Astrocyte (in vitro differentiated cells and primary cell): ENCODE measurements around the gene TBX4. TPM values are rescaled to one million over a fixed set of nuclear protein-coding genes. Genes with fewer than 3 reads are reported as not detected.

ENCODE experiments used
- DNase-seq: peaks from one replicate; pipeline ENCODE4 v3.0.0-alpha.2; 2010; ENCODE audit warnings: low read depth
- FAIRE-seq: peaks from 2 replicates; lab custom pipeline; 2011; peaks lifted over from hg19 to GRCh38; lab: Jason Lieb, UNC
- H2AFZ ChIP-seq: 2 replicates; pipeline ENCODE4 v1.6.0; 2012; ENCODE audit warnings: low read depth, low read length, inconsistent platforms
- H3K27ac ChIP-seq: 2 replicates; pipeline ENCODE4 v1.5.1; 2011; ENCODE audit warnings: low read depth, low read length, inconsistent platforms
- H3K27me3 ChIP-seq: 2 replicates; pipeline ENCODE4 v1.6.0; 2011; ENCODE audit warnings: low read length, inconsistent platforms; ENCODE audit not compliant: insufficient read depth
- H3K36me3 ChIP-seq: 2 replicates; pipeline ENCODE4 v1.5.1; 2011; ENCODE audit warnings: low read length, inconsistent platforms; ENCODE audit not compliant: insufficient read depth
- H3K4me1 ChIP-seq: 2 replicates; pipeline ENCODE4 v1.5.1; 2011; ENCODE audit warnings: low read length, inconsistent platforms; ENCODE audit not compliant: insufficient read depth
- H3K4me2 ChIP-seq: 2 replicates; pipeline ENCODE4 v1.6.0; 2012; ENCODE audit warnings: low read length, inconsistent platforms
- H3K4me3 ChIP-seq: 2 replicates; pipeline ENCODE4 v1.5.1; 2011; ENCODE audit warnings: low read depth, mild to moderate bottlenecking, low read length, inconsistent platforms; ENCODE audit not compliant: insufficient read depth
- H3K79me2 ChIP-seq: 2 replicates; pipeline ENCODE4 v1.6.0; 2012; ENCODE audit warnings: mild to moderate bottlenecking, low read length, inconsistent platforms; ENCODE audit not compliant: insufficient read depth
- H3K9ac ChIP-seq: 2 replicates; pipeline ENCODE4 v1.6.0; 2012; ENCODE audit warnings: mild to moderate bottlenecking, low read length, inconsistent platforms
- H3K9me3 ChIP-seq: 2 replicates; pipeline ENCODE4 v1.5.1; 2012; ENCODE audit warnings: low read depth, mild to moderate bottlenecking, low read length, inconsistent platforms; ENCODE audit not compliant: insufficient read depth
- H4K20me1 ChIP-seq: 2 replicates; pipeline ENCODE4 v1.6.0; 2012; ENCODE audit warnings: low read length, inconsistent platforms; ENCODE audit not compliant: insufficient read depth
- H3K27ac Mint-ChIP-seq: one replicate; pipeline ENCODE4 v1.8.0; 2021; ENCODE audit warnings: mild to moderate bottlenecking, mixed read lengths; ENCODE audit not compliant: unreplicated experiment
- H3K27me3 Mint-ChIP-seq: one replicate; pipeline ENCODE4 v1.8.0; 2021; ENCODE audit warnings: low read depth, mixed read lengths; ENCODE audit not compliant: unreplicated experiment
- H3K36me3 Mint-ChIP-seq: one replicate; pipeline ENCODE4 v1.8.0; 2021; ENCODE audit warnings: low read depth, mixed read lengths; ENCODE audit not compliant: unreplicated experiment
- H3K4me1 Mint-ChIP-seq: one replicate; pipeline ENCODE4 v1.8.0; 2021; ENCODE audit warnings: low read depth, mixed read lengths; ENCODE audit not compliant: unreplicated experiment
- H3K4me3 Mint-ChIP-seq: one replicate; pipeline ENCODE4 v1.8.0; 2021; ENCODE audit warnings: mild to moderate bottlenecking, moderate library complexity, mixed read lengths; ENCODE audit not compliant: unreplicated experiment
- H3K9me3 Mint-ChIP-seq: one replicate; pipeline ENCODE4 v1.8.0; 2021; ENCODE audit warnings: mild to moderate bottlenecking, mixed read lengths; ENCODE audit not compliant: unreplicated experiment
- EZH2 ChIP-seq: IDR thresholded peaks from 2 replicates; pipeline ENCODE4 v1.6.1; 2012; ENCODE audit warnings: mild to moderate bottlenecking, low read length, inconsistent platforms; ENCODE audit not compliant: insufficient read depth
- total RNA-seq: library from RNA; stranded (reverse); gene quantifications from 2 replicates; pipeline ENCODE4 v1.2.1, GENCODE V29; 2021
- TF ChIP-seq, protein P1 (sequence below): IDR thresholded peaks from 2 replicates; pipeline ENCODE4 v1.5.1; 2011; ENCODE audit warnings: low read depth, mild to moderate bottlenecking, inconsistent platforms, low read length, moderate library complexity; ENCODE audit not compliant: insufficient read depth

The TBX4 gene
- total RNA-seq, 1 donor from 2014 or later, result 0.14 TPM

DNA sequence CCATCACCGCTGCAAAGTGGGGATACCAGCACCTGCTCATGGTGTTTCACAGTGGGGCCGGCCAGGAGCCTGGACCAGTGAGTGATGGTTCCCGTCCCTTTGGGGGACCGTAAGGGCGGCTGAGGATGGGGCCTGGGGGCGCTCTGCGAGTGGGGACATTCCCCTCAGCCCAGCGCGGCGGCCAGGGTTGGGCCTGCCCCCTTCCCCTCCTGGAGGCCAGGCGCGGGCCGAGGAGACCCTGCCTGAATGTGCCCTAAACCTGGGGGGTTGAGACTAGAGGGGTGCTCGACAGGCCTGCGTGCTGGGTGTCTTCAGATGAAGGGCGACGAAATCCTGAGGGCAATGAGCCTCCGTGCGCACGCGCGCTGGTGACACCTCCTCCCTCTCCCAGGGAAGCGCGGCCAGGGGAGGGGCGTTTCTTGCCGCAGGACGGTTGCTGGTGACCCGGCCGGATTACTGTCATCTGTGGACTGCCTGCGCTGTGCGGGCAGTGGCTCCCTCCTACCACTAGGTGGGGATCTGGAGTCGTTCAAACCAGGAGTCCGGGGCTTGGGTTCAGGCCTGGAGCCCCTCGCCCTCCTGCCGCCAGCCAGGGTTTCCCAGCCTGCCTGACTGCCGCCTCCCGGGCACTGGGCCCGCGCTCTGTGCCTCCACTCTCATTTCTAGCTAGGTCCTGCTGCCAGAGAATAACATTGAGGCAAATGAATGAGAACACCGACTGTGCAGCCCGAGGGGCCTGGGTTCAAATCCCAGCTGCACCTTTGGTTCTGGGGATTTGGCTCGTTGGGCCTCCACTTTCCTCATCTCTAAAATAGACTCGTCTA is 35.5 kb upstream of the TBX4 start:
- Histone ChIP-seq H3K79me2 (no peaks in the 10 kb centered on the region), H3K27me3 (peaks cover 10% of the 10 kb centered on the region), H3K9ac (peak overlapping the region; percentile 22), H3K4me1 (peaks cover 12% of the 10 kb centered on the region), H3K36me3 (no peaks in the 10 kb centered on the region), H3K27ac (no peak overlapping the region), H3K4me3 (peak overlapping the region; percentile 43), H3K4me2 (peak overlapping the region; percentile 79), H4K20me1 (no peaks in the 10 kb centered on the region), H3K9me3 (no peaks in the 10 kb centered on the region), H2AFZ (peak overlapping the region; percentile 82)
- TF ChIP-seq, protein P1, sequence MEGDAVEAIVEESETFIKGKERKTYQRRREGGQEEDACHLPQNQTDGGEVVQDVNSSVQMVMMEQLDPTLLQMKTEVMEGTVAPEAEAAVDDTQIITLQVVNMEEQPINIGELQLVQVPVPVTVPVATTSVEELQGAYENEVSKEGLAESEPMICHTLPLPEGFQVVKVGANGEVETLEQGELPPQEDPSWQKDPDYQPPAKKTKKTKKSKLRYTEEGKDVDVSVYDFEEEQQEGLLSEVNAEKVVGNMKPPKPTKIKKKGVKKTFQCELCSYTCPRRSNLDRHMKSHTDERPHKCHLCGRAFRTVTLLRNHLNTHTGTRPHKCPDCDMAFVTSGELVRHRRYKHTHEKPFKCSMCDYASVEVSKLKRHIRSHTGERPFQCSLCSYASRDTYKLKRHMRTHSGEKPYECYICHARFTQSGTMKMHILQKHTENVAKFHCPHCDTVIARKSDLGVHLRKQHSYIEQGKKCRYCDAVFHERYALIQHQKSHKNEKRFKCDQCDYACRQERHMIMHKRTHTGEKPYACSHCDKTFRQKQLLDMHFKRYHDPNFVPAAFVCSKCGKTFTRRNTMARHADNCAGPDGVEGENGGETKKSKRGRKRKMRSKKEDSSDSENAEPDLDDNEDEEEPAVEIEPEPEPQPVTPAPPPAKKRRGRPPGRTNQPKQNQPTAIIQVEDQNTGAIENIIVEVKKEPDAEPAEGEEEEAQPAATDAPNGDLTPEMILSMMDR, result peak; percentile 69
- TF ChIP-seq EZH2, result no peak
- DNase-seq (peak; percentile 62), FAIRE-seq (peak; percentile 41)
- no peaks in the 10 kb centered on the region for H3K9me3 Mint-ChIP-seq
- peaks cover 1% of the 10 kb centered on the region for H3K36me3 Mint-ChIP-seq
- no peak overlapping the region for H3K4me3 Mint-ChIP-seq
- peak overlapping the region; percentile 18 for H3K27ac Mint-ChIP-seq
- peaks cover 10% of the 10 kb centered on the region for H3K4me1 Mint-ChIP-seq
- H3K27me3 Mint-ChIP-seq, result peaks cover 34% of the 10 kb centered on the region

DNA sequence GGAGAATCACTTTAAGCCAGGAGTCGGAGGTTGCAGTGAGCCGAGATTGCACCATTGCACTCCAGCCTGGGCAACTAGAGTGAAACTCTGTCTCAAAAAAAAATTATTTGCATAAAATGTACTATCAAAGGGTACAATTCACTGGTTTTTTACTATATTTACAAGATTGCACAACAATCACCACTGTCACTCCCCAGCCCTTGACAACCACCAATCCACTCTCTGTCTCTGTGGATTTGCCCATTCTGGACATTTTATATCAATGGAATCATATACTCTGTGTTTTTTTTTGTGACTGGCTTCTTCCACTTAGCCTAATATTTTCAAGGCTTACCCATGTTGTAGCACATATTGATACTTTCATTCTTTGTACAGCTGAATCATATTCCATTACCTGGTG is 33.8 kb upstream of the TBX4 start:
- DNase-seq (no peak), FAIRE-seq (no peak)
- no peak overlapping the region for H3K27ac ChIP-seq
- no peak overlapping the region for H3K9ac ChIP-seq
- Mint-ChIP-seq H3K4me3 (no peak overlapping the region), H3K27me3 (peaks cover 38% of the 10 kb centered on the region), H3K4me1 (peaks cover 12% of the 10 kb centered on the region), H3K9me3 (peaks cover 3% of the 10 kb centered on the region), H3K27ac (no peak overlapping the region), H3K36me3 (peaks cover 1% of the 10 kb centered on the region)
- no peaks in the 10 kb centered on the region for H4K20me1 ChIP-seq
- no peaks in the 10 kb centered on the region for H3K79me2 ChIP-seq
- no peaks in the 10 kb centered on the region for H3K9me3 ChIP-seq
- no peak overlapping the region for H3K4me2 ChIP-seq
- H3K27me3 ChIP-seq, result peaks cover 10% of the 10 kb centered on the region
- peaks cover 9% of the 10 kb centered on the region for H3K4me1 ChIP-seq
- no peaks in the 10 kb centered on the region for H3K36me3 ChIP-seq
- no peak for TF ChIP-seq EZH2
- TF ChIP-seq, protein P1, result no peak
- no peak overlapping the region for H3K4me3 ChIP-seq
- no peak overlapping the region for H2AFZ ChIP-seq
